ENCODE results near the gene NFATC1.

NFATC1 gene

DNA sequence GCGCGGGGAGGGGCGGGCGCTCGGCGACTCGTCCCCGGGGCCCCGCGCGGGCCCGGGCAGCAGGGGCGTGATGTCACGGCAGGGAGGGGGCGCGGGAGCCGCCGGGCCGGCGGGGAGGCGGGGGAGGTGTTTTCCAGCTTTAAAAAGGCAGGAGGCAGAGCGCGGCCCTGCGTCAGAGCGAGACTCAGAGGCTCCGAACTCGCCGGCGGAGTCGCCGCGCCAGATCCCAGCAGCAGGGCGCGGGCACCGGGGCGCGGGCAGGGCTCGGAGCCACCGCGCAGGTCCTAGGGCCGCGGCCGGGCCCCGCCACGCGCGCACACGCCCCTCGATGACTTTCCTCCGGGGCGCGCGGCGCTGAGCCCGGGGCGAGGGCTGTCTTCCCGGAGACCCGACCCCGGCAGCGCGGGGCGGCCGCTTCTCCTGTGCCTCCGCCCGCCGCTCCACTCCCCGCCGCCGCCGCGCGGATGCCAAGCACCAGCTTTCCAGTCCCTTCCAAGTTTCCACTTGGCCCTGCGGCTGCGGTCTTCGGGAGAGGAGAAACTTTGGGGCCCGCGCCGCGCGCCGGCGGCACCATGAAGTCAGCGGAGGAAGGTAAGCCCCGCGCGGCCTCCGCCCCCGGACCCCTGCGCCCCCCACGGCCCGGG lies at the start of gene NFATC1:
Gene NFATC1 (plus strand): TSS at position 170 of the 644 bp plus-strand sequence. CDS start 295 bp downstream, at position 465.
- peak; percentile 54 to 76 (median 73) for DNase-seq (ENCODE audit: low read depth in 3 of 3, low spot score in 1 of 3)

- no peak for DNase-seq (ENCODE audit: low read depth in 3 of 3, low spot score in 1 of 3)
Measured at GRCh38 chr18:79345981-79346380, 49.7 kb upstream of the NFATC1 start.

- DNase-seq (ENCODE audit: low read depth in 3 of 3, low spot score in 1 of 3) = no peak
Measured at GRCh38 chr18:79348066-79348465, 47.7 kb upstream of the NFATC1 start.

GRCh38 chr18:79352432-79352831 lies 43.3 kb upstream of the NFATC1 start:
- no peak for DNase-seq (ENCODE audit: low read depth in 3 of 3, low spot score in 1 of 3)

- DNase-seq (ENCODE audit: low read depth in 3 of 3, low spot score in 1 of 3) = no peak
Measured at GRCh38 chr18:79353267-79353666, 42.5 kb upstream of the NFATC1 start.

GRCh38 chr18:79354350-79354749 lies 41.4 kb upstream of the NFATC1 start:
- DNase-seq (ENCODE audit: low read depth in 3 of 3, low spot score in 1 of 3) = no peak

DNA sequence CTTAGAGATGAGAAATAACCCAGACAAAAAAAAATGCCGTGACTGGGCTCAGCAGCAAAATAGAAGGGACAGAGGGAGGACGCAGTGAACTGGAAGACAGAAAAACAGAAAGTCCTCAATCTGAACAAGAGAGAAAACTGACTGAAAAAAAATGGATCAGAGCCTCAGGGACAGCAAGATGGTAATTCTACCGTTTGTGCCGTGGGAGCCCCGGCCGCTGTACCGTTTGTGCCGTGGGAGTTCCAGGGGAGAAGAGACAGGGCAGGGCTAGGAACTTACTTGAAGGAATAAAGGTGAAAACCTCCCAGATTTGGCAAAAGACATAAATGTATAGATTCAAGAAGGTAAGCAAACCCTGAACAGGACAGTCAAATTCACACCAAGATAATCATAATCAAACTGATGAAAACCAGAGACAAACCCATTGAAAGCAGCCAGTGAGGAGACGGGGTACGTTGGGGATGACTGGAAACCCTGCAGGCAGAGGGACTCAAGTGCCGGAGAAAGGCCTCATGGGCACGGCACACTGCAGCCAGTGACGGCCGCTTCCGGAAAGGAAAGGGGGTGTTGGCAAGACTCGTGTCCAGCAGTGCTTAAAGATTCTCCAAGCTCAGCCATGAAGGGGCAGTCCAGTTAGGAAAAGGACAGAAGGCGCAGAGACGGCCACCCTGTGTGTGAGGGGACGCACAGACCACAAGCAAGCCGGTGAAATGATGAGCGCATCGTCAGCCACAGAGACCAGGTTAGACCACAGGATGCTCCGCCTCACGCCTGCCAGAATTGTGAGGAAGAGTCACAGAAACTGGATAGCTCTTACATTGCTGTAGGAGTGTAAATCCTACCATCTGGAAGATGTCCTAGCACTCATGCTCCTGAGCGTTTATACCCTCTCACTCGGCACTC lies 40.0 kb upstream of the NFATC1 start:
- no peak for DNase-seq (ENCODE audit: low read depth in 3 of 3, low spot score in 1 of 3)

- no peak for DNase-seq (ENCODE audit: low read depth in 3 of 3, low spot score in 1 of 3)
Measured at GRCh38 chr18:79356435-79356834, 39.3 kb upstream of the NFATC1 start.

DNA sequence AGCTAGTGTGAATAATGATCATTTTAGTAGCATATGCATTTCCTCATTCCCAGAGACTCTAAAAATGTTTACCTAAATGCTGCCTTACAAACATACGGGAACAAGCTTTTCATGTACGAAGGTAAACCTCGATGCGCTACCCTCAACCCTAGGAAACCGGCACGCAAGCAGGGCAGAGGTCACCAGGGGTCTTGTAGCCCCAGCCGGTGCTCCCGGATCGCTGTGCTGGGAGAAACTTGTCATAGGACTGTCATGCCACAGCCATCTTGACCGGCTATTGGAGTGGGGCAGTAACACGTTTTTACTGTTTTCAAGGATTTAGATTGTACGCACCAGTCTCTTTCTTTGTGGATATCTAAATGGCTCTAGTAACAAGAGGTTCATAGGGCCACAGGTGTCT lies 34.8 kb upstream of the NFATC1 start:
- no peak for DNase-seq (ENCODE audit: low read depth in 3 of 3, low spot score in 1 of 3)

GRCh38 chr18:79361766-79362522 lies 33.8 kb upstream of the NFATC1 start:
- no peak for DNase-seq (ENCODE audit: low read depth in 3 of 3, low spot score in 1 of 3)

DNA sequence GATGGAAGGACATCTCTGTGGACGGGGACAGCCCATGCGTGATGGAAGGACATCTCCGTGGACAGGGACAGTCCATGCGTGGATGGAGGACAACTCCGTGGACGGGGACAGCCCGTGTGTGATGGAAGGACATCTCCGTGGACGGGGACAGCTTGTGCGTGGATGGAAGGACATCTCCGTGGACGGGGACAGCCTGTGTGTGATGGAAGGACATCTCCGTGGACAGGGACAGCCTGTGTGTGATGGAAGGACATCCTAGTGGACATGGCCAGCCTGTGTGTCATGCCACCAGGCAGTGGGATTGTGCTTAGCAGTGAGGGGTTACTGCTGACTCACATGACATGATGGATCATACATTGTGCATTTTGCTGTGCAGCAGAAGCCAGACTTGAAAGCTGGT lies 30.0 kb upstream of the NFATC1 start:
- no peak for DNase-seq (ENCODE audit: low read depth in 3 of 3, low spot score in 1 of 3)

DNA sequence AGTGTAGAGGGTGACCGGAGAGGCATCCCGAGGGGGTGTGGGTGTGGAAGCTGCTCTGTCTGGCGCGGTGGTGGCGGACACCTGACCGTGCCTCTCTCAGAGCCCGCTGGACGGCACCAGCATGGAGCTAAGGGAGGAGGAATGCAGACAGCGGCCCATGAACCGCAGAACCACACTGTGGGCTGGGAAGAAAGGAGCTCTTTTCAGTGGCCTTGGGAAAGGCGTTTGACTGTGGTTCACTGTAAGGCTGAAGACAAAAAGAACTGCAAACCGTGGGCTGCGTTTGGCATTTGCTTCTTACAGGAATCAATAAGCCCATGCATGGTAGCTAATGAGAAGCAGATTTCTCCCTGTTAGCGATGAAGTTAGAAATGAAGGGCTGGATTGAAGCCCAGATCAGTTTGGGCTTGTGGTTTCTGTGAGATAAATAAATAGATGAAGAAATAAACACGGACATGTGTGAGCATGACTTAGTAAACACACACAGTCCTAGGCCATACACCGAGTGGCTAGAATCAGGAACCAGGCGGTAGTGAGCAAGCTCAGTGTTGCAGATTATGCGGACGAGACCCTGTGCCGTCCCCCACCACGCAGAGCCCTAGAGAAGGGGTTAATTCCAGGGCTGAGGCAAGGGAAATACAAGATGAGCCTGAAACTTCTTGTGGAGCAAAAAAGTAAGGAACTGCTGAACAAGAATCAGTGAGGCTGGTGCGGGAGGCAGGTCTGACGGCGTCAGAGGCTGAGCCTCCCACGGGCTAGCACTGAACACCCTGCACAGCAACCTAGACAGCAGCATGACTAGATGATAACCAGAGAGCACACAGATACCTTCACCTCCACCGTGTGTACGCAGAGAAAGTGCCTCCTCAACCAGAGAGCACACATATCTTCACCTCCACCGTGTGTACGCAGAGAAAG lies 29.3 kb upstream of the NFATC1 start:
- DNase-seq (ENCODE audit: low read depth in 3 of 3, low spot score in 1 of 3) = no peak

- DNase-seq (ENCODE audit: low read depth in 3 of 3, low spot score in 1 of 3) = no peak
Measured at GRCh38 chr18:79367480-79367879, 28.2 kb upstream of the NFATC1 start.

DNA sequence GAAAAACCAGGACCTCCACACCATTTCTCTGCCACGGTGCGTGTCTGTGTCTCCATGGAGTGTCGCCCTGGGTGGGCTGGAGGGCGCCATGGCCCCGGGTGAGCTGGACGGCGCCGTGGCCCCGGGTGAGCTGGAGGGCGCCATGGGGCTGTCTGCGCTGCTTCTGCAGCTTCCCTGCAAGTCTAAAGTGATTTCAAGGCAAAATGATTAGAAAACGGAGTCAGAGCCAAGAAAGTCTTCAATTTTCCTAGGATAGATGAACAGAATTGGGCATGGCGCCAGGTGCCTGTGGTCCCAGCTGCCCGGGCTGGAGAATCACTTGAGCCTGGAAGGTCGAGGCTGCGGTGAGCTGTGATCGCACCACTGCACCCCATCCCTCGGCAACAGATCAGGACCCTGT lies 27.7 kb upstream of the NFATC1 start:
- no peak for DNase-seq (ENCODE audit: low read depth in 3 of 3, low spot score in 1 of 3)

DNA sequence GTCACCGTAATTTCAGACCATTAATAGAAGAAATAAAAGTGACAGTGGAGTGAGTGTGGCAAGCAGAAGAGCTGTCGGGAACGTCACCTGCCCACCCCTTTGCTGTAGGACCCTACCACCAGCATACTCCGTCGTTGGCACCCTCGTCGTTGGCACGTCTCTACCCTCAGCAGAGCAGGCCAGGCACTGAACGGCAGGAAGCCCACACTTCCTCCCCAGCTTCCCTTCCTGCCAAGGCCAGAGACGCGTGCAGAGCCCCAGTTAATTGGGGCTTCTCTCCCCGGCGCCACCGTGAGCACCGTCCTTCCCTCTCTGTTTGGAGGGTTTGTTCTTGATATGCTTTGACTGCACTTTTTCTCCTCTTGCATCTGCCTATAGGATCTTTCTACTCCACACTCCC lies 27.0 kb upstream of the NFATC1 start:
- DNase-seq (ENCODE audit: low read depth in 3 of 3, low spot score in 1 of 3) = no peak

GRCh38 chr18:79371561-79372121 lies 24.1 kb upstream of the NFATC1 start:
- DNase-seq (ENCODE audit: low read depth in 3 of 3, low spot score in 1 of 3) = no peak

- no peak for DNase-seq (ENCODE audit: low read depth in 3 of 3, low spot score in 1 of 3)
Measured at GRCh38 chr18:79372461-79372860, 23.3 kb upstream of the NFATC1 start.

GRCh38 chr18:79372991-79373390 lies 22.7 kb upstream of the NFATC1 start:
- DNase-seq (ENCODE audit: low read depth in 3 of 3, low spot score in 1 of 3) = no peak

DNA sequence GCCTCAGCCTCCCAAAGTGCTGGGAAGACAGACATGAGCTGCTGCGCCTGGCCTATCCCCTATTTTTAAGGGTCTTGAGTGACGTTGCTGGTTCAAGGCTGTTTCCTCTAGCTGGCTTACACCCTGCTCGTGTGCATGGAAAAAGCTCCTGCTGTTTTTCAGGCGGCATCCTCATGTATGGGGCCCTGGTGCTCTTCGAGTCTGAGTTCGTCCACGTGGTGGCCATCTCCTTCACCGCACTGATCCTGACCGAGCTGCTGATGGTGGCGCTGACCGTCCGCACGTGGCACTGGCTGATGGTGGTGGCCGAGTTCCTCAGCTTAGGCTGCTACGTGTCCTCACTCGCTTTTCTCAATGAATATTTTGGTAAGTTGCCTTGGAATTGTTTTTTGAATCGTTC lies 22.0 kb upstream of the NFATC1 start:
- no peak for DNase-seq (ENCODE audit: low read depth in 3 of 3, low spot score in 1 of 3)

GRCh38 chr18:79374408-79375171 lies 21.1 kb upstream of the NFATC1 start:
- DNase-seq (ENCODE audit: low read depth in 3 of 3, low spot score in 1 of 3) = no peak

All from stimulated activated CD4-positive, alpha-beta T cell treated with anti-CD3 and anti-CD28 coated beads, TNF-alpha, amount 100 ng/mL, for 1 hour (primary cell).